HepG2 (cell line): ENCODE measurements around the gene PPRC1. TPM values are rescaled to one million over a fixed set of nuclear protein-coding genes. Genes with fewer than 3 reads are reported as not detected.

Source experiments
- BCL6 ChIP-seq: IDR thresholded peaks from 2 replicates; pipeline ENCODE4 v1.6.1; 2016; ENCODE audit warnings: missing genetic modification reagents, missing compliant biosample characterization
- FOXM1 ChIP-seq: sonication (generic); formaldehyde crosslinking; IDR thresholded peaks from 2 replicates; pipeline ENCODE4 v1.5.0; 2020; ENCODE audit warnings: missing genetic modification reagents
- NFE2L2 ChIP-seq: fragments of 150-350 bp; IDR thresholded peaks from 2 replicates; pipeline ENCODE4 v1.6.1; 2014; ENCODE audit warnings: low read length
- PAWR ChIP-seq: sonication (generic); formaldehyde crosslinking; IDR thresholded peaks from 2 replicates; pipeline ENCODE4 v1.4.0; 2020; ENCODE audit warnings: missing genetic modification reagents, mild to moderate bottlenecking, borderline replicate concordance
- SOX6 ChIP-seq, 2 experiments: fragments of 450-650 bp in 1 of 2; sonication (generic) in 1 of 2; formaldehyde crosslinking in 1 of 2; IDR thresholded peaks; 2 replicates each; pipeline versions ENCODE4 v1.4.0 to v1.6.1; 2017 to 2020; ENCODE audit warnings: antibody characterized with exemption in 1 of 2, mild to moderate bottlenecking in 1 of 2, missing genetic modification reagents in 1 of 2
- SP1 ChIP-seq, 2 experiments: fragments of 450-650 bp in 1 of 2; sonication (generic) in 1 of 2; formaldehyde crosslinking in 1 of 2; IDR thresholded peaks; 2 replicates each; pipeline versions ENCODE4 v1.4.0 to v1.6.1; 2016 to 2020; ENCODE audit warnings: missing genetic modification reagents in 1 of 2
- TMF1 ChIP-seq: sonication (generic); formaldehyde crosslinking; IDR thresholded peaks from 2 replicates; pipeline ENCODE4 v1.8.1; 2022; ENCODE audit warnings: low read depth, missing genetic modification reagents
- XRCC5 ChIP-seq: fragments of 200-400 bp; formaldehyde crosslinking; optimal IDR thresholded peaks from 2 replicates; pipeline ENCODE3; 2017; ENCODE audit warnings: mild to moderate bottlenecking, low read length
- ZNF282 ChIP-seq: fragments of 450-650 bp; IDR thresholded peaks from 2 replicates; pipeline ENCODE4 v1.6.1; 2018; ENCODE audit not compliant: partially characterized antibody
- ZNF30 ChIP-seq: sonication (generic); formaldehyde crosslinking; IDR thresholded peaks from 2 replicates; pipeline ENCODE4 v1.5.0; 2020; ENCODE audit warnings: mild to moderate bottlenecking, missing genetic modification reagents
- ZNF510 ChIP-seq: sonication (generic); formaldehyde crosslinking; IDR thresholded peaks from 2 replicates; pipeline ENCODE4 v1.4.0; 2020; ENCODE audit warnings: low read depth, mild to moderate bottlenecking, missing genetic modification reagents
- ZNF672 ChIP-seq: sonication (generic); formaldehyde crosslinking; IDR thresholded peaks from 2 replicates; pipeline ENCODE4 v1.8.1; 2022; ENCODE audit warnings: missing genetic modification reagents
- ZNF780A ChIP-seq: sonication (generic); formaldehyde crosslinking; IDR thresholded peaks from 2 replicates; pipeline ENCODE4 v1.8.0; 2022; ENCODE audit warnings: mild to moderate bottlenecking, missing genetic modification reagents, moderate library complexity
- ZSCAN29 ChIP-seq: sonication (generic); formaldehyde crosslinking; conservative IDR thresholded peaks from 2 replicates; pipeline ENCODE4 v1.4.0; 2020; ENCODE audit warnings: mild to moderate bottlenecking, missing genetic modification reagents
- polyA plus RNA-seq, 8 experiments: library from polyadenylated mRNA; depleted of rRNA in 3 of 8; stranded (reverse) in 7 of 8; unstranded in 1 of 8; fragments of >200 nt; fragmentation: Illumina TruSeq in 4 of 8; extraction: Trizol in 4 of 8; gene quantifications; 2 replicates each; pipeline versions ENCODE4 v1.2.1 to v1.2.3, GENCODE V29; 2011 to 2016; ENCODE audit warnings: low read depth in 4 of 8, missing spikeins in 1 of 8, mixed read lengths in 1 of 8; ENCODE audit not compliant: insufficient read depth in 1 of 8
- total RNA-seq, 5 experiments: library from RNA; depleted of rRNA; stranded (reverse); fragments of >200 nt; fragmentation: Illumina TruSeq; extraction: Trizol; gene quantifications; 2 replicates each; pipeline ENCODE4 v1.2.3, GENCODE V29; 2016; ENCODE audit warnings: low read depth in 1 of 5
- TF ChIP-seq, protein P1 (sequence below): sonication (generic); formaldehyde crosslinking; IDR thresholded peaks from 2 replicates; pipeline ENCODE4 v1.5.0; 2020; ENCODE audit warnings: mild to moderate bottlenecking, low read depth, missing genetic modification reagents, borderline replicate concordance
- TF ChIP-seq, protein P2 (sequence below): sonication (generic); formaldehyde crosslinking; IDR thresholded peaks from 2 replicates; pipeline ENCODE4 v1.4.0; 2020; ENCODE audit warnings: missing genetic modification reagents
- TF ChIP-seq, protein P3 (sequence below): sonication (generic); formaldehyde crosslinking; IDR thresholded peaks from 2 replicates; pipeline ENCODE4 v1.4.0; 2020; ENCODE audit warnings: low read depth, mild to moderate bottlenecking, missing genetic modification reagents
- TF ChIP-seq, protein P4 (sequence below): IDR thresholded peaks from 2 replicates; pipeline ENCODE4 v1.6.1; 2016; ENCODE audit warnings: low read depth
- TF ChIP-seq, protein P5 (sequence below): sonication (generic); formaldehyde crosslinking; IDR thresholded peaks from 2 replicates; pipeline ENCODE4 v1.9.0; 2021; ENCODE audit warnings: missing genetic modification reagents, borderline replicate concordance

Gene PPRC1
- total and polyA plus RNA-seq, 2 of the 13 experiments (the other 11 are each of a cell fraction or from before 2014, with no cell fraction given): 18.7 to 24.2 TPM

DNA sequence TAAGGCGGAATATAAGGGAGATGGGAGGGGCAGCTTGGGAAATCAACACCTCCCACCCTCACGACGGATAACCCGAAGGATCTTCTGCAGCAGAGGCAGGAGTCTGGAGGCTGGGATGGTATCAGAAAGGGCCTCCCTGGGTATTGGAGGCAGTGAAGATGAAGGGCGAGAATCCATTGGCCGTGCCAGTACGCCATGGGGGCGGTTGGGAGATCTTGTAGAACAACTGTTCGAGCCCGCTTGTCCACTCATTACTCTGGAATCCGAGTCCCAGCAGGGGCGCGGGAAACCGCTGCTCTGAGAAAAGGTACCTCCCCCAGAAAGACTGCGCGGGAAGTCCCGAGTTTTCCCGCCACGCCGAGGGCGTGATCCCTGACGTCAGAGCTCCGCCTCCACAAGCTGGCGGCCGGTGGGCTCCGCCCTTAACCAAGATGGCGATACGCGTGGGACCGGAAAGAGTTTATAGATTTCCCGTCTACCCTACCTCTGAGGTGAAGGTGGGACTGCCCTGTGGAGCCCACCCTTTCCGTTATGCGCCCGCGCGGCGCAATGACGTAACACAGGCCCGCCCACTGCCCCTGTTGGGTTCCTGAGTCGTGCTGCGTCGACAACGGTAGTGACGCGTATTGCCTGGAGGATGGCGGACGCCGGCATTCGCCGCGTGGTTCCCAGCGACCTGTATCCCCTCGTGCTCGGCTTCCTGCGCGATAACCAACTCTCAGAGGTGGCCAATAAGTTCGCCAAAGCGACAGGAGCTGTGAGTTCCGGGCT, 19.1 kb downstream of the PPRC1 start, which contains the start of gene NOLC1 (continued):
- TF ChIP-seq ZNF780A (CRISPR knock-in tag) (peak; percentile 77; the same call in 1 of the 2 replicates), BCL6 (CRISPR knock-in tag) (no peak), XRCC5 (no peak), FOXM1 (CRISPR knock-in tag) (no peak), SP1 (IDR thresholded peaks at IDR 0.05) (0 out of 2 replicates have a peak, but pooled peaks have one; percentile 63), SP1 (CRISPR knock-in tag; IDR thresholded peaks at IDR 0.05) (peak; percentile 100), ZNF510 (CRISPR knock-in tag) (peak; percentile 90; the same call in 1 of the 2 replicates), PAWR (CRISPR knock-in tag) (no peak), ZSCAN29 (no peak), TMF1 (CRISPR knock-in tag) (peak; percentile 93), ZNF672 (CRISPR knock-in tag) (no peak), NFE2L2 (no peak), ZNF30 (no peak; the same call in 1 of the 2 replicates), SOX6 (IDR thresholded peaks at IDR 0.05) (no peak), SOX6 (CRISPR knock-in tag; IDR thresholded peaks at IDR 0.05) (peak; percentile 65), ZNF282 (no peak)
- TF ChIP-seq, protein P1, sequence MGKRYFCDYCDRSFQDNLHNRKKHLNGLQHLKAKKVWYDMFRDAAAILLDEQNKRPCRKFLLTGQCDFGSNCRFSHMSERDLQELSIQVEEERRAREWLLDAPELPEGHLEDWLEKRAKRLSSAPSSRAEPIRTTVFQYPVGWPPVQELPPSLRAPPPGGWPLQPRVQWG (CRISPR knock-in tag): no peak
- TF ChIP-seq, protein P2, sequence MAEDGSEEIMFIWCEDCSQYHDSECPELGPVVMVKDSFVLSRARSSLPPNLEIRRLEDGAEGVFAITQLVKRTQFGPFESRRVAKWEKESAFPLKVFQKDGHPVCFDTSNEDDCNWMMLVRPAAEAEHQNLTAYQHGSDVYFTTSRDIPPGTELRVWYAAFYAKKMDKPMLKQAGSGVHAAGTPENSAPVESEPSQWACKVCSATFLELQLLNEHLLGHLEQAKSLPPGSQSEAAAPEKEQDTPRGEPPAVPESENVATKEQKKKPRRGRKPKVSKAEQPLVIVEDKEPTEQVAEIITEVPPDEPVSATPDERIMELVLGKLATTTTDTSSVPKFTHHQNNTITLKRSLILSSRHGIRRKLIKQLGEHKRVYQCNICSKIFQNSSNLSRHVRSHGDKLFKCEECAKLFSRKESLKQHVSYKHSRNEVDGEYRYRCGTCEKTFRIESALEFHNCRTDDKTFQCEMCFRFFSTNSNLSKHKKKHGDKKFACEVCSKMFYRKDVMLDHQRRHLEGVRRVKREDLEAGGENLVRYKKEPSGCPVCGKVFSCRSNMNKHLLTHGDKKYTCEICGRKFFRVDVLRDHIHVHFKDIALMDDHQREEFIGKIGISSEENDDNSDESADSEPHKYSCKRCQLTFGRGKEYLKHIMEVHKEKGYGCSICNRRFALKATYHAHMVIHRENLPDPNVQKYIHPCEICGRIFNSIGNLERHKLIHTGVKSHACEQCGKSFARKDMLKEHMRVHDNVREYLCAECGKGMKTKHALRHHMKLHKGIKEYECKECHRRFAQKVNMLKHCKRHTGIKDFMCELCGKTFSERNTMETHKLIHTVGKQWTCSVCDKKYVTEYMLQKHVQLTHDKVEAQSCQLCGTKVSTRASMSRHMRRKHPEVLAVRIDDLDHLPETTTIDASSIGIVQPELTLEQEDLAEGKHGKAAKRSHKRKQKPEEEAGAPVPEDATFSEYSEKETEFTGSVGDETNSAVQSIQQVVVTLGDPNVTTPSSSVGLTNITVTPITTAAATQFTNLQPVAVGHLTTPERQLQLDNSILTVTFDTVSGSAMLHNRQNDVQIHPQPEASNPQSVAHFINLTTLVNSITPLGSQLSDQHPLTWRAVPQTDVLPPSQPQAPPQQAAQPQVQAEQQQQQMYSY (CRISPR knock-in tag): no peak
- TF ChIP-seq, protein P3, sequence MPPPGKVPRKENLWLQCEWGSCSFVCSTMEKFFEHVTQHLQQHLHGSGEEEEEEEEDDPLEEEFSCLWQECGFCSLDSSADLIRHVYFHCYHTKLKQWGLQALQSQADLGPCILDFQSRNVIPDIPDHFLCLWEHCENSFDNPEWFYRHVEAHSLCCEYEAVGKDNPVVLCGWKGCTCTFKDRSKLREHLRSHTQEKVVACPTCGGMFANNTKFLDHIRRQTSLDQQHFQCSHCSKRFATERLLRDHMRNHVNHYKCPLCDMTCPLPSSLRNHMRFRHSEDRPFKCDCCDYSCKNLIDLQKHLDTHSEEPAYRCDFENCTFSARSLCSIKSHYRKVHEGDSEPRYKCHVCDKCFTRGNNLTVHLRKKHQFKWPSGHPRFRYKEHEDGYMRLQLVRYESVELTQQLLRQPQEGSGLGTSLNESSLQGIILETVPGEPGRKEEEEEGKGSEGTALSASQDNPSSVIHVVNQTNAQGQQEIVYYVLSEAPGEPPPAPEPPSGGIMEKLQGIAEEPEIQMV (CRISPR knock-in tag): peak; percentile 97
- TF ChIP-seq, protein P4, sequence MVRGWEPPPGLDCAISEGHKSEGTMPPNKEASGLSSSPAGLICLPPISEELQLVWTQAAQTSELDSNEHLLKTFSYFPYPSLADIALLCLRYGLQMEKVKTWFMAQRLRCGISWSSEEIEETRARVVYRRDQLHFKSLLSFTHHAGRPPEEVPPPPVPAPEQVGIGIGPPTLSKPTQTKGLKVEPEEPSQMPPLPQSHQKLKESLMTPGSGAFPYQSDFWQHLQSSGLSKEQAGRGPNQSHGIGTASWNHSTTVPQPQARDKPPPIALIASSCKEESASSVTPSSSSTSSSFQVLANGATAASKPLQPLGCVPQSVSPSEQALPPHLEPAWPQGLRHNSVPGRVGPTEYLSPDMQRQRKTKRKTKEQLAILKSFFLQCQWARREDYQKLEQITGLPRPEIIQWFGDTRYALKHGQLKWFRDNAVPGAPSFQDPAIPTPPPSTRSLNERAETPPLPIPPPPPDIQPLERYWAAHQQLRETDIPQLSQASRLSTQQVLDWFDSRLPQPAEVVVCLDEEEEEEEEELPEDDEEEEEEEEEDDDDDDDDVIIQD (CRISPR knock-in tag): no peak
- TF ChIP-seq, protein P5, sequence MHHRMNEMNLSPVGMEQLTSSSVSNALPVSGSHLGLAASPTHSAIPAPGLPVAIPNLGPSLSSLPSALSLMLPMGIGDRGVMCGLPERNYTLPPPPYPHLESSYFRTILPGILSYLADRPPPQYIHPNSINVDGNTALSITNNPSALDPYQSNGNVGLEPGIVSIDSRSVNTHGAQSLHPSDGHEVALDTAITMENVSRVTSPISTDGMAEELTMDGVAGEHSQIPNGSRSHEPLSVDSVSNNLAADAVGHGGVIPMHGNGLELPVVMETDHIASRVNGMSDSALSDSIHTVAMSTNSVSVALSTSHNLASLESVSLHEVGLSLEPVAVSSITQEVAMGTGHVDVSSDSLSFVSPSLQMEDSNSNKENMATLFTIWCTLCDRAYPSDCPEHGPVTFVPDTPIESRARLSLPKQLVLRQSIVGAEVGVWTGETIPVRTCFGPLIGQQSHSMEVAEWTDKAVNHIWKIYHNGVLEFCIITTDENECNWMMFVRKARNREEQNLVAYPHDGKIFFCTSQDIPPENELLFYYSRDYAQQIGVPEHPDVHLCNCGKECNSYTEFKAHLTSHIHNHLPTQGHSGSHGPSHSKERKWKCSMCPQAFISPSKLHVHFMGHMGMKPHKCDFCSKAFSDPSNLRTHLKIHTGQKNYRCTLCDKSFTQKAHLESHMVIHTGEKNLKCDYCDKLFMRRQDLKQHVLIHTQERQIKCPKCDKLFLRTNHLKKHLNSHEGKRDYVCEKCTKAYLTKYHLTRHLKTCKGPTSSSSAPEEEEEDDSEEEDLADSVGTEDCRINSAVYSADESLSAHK (CRISPR knock-in tag): peak; percentile 3; the same call in 1 of the 2 replicates
